H9 (cell line): ENCODE results near the gene PTPA. TPM values are rescaled to one million over a fixed set of nuclear protein-coding genes. Genes with fewer than 3 reads are reported as not detected.

Experiments
- DNase-seq: peaks from one replicate; pipeline ENCODE4 v3.0.0-alpha.2; 2017
- H2AFZ ChIP-seq: one replicate; pipeline ENCODE4 v1.6.1; 2013; ENCODE audit warnings: mild to moderate bottlenecking, low read length, control low read depth, moderate library complexity
- H2AK5ac ChIP-seq: 2 replicates; pipeline ENCODE4 v1.6.1; 2013; ENCODE audit warnings: low read length, control low read depth, mixed read lengths; ENCODE audit not compliant: insufficient read length
- H2BK120ac ChIP-seq: one replicate; pipeline ENCODE4 v1.6.1; 2013; ENCODE audit warnings: low read depth, mild to moderate bottlenecking, low read length, control low read depth, inconsistent platforms; ENCODE audit not compliant: poor library complexity, severe bottlenecking
- H2BK12ac ChIP-seq: 2 replicates; pipeline ENCODE4 v1.6.1; 2013; ENCODE audit warnings: low read length, control low read depth, mixed read lengths, low read depth; ENCODE audit not compliant: insufficient read length
- H2BK15ac ChIP-seq: 2 replicates; pipeline ENCODE4 v1.6.1; 2013; ENCODE audit warnings: low read depth, low read length, control low read depth
- H2BK20ac ChIP-seq: one replicate; pipeline ENCODE4 v1.6.1; 2013; ENCODE audit warnings: low read depth, mild to moderate bottlenecking, low read length, control low read depth, inconsistent platforms; ENCODE audit not compliant: poor library complexity, severe bottlenecking
- H2BK5ac ChIP-seq: 2 replicates; pipeline ENCODE4 v1.6.1; 2013; ENCODE audit warnings: low read length, control low read depth, mixed read lengths; ENCODE audit not compliant: insufficient read length
- H3K14ac ChIP-seq: 2 replicates; pipeline ENCODE4 v1.6.1; 2013; ENCODE audit warnings: low read length, control low read depth; ENCODE audit not compliant: insufficient read depth
- H3K18ac ChIP-seq: 2 replicates; pipeline ENCODE4 v1.6.1; 2013; ENCODE audit warnings: low read depth, mild to moderate bottlenecking, mixed read lengths, low read length, control low read depth; ENCODE audit not compliant: insufficient read length
- H3K23ac ChIP-seq: 2 replicates; pipeline ENCODE4 v1.6.1; 2013; ENCODE audit warnings: low read length, control low read depth, mixed read lengths, low read depth; ENCODE audit not compliant: insufficient read length
- H3K23me2 ChIP-seq: 2 replicates; pipeline ENCODE4 v1.6.1; 2013; ENCODE audit warnings: low read depth, mild to moderate bottlenecking, mixed read lengths, low read length, control low read depth; ENCODE audit not compliant: insufficient read length, poor library complexity, severe bottlenecking
- H3K27ac ChIP-seq: 2 replicates; pipeline ENCODE4 v1.5.1; 2013; ENCODE audit warnings: low read length, control low read depth, mixed read lengths, low read depth; ENCODE audit not compliant: insufficient read length
- H3K27me3 ChIP-seq: 2 replicates; pipeline ENCODE4 v1.6.1; 2013; ENCODE audit warnings: low read length, control low read depth, inconsistent platforms; ENCODE audit not compliant: insufficient read depth
- H3K4ac ChIP-seq: 2 replicates; pipeline ENCODE4 v1.6.1; 2013; ENCODE audit warnings: low read depth, mild to moderate bottlenecking, control low read depth, inconsistent platforms, low read length, moderate library complexity
- H3K4me1 ChIP-seq: 2 replicates; pipeline ENCODE4 v1.6.1; 2013; ENCODE audit warnings: low read length, control low read depth, inconsistent platforms; ENCODE audit not compliant: insufficient read depth
- H3K4me2 ChIP-seq: 2 replicates; pipeline ENCODE4 v1.6.1; 2013; ENCODE audit warnings: low read length, control low read depth, mixed read lengths; ENCODE audit not compliant: insufficient read length, insufficient read depth
- H3K56ac ChIP-seq: 2 replicates; pipeline ENCODE4 v1.6.1; 2013; ENCODE audit warnings: low read depth, mild to moderate bottlenecking, mixed read lengths, low read length, control low read depth; ENCODE audit not compliant: insufficient read length
- H3K79me1 ChIP-seq: 2 replicates; pipeline ENCODE4 v1.6.1; 2013; ENCODE audit warnings: low read depth, mild to moderate bottlenecking, moderate library complexity, low read length, control low read depth, inconsistent platforms; ENCODE audit not compliant: insufficient read depth, poor library complexity, severe bottlenecking
- H3K79me2 ChIP-seq: 2 replicates; pipeline ENCODE4 v1.6.1; 2013; ENCODE audit warnings: low read length, control low read depth, inconsistent platforms; ENCODE audit not compliant: insufficient read depth
- H3K9ac ChIP-seq: 2 replicates; pipeline ENCODE4 v1.6.1; 2013; ENCODE audit warnings: low read length, control low read depth, mixed read lengths; ENCODE audit not compliant: insufficient read length; ENCODE audit errors: extremely low read depth
- H3K9me3 ChIP-seq: one replicate; pipeline ENCODE4 v1.6.1; 2013; ENCODE audit warnings: low read depth, low read length, inconsistent platforms; ENCODE audit not compliant: control insufficient read depth
- H3T11ph ChIP-seq: one replicate; pipeline ENCODE4 v1.6.1; 2013; ENCODE audit warnings: mild to moderate bottlenecking, low read length, control low read depth, inconsistent platforms
- H4K20me1 ChIP-seq: one replicate; pipeline ENCODE4 v1.6.1; 2013; ENCODE audit not compliant: control insufficient read depth, insufficient read length, insufficient read depth
- H4K5ac ChIP-seq: 2 replicates; pipeline ENCODE4 v1.6.1; 2013; ENCODE audit warnings: low read depth, mild to moderate bottlenecking, mixed read lengths, low read length, control low read depth; ENCODE audit not compliant: insufficient read length
- H4K8ac ChIP-seq: replicated peaks from 2 replicates; pipeline ENCODE4 v1.6.1; 2013; ENCODE audit warnings: low read length, control low read depth, mixed read lengths, low read depth; ENCODE audit not compliant: insufficient read length
- H4K91ac ChIP-seq: 2 replicates; pipeline ENCODE4 v1.6.1; 2013; ENCODE audit warnings: low read depth, mild to moderate bottlenecking, moderate library complexity, mixed read lengths, low read length, control low read depth; ENCODE audit not compliant: insufficient read length
- H3K27ac Mint-ChIP-seq, 3 experiments: 2 replicates in 2 of 3; 3 replicates in 1 of 3; pipeline ENCODE4 v1.8.0; 2020 to 2021; ENCODE audit warnings: mixed read lengths in 3 of 3, mild to moderate bottlenecking in 1 of 3, moderate library complexity in 1 of 3
- H3K27me3 Mint-ChIP-seq: 2 replicates; pipeline ENCODE4 v1.8.0; 2021; ENCODE audit warnings: low read depth, mild to moderate bottlenecking, moderate library complexity, mixed read lengths
- H3K36me3 Mint-ChIP-seq, 3 experiments: 2 replicates in 2 of 3; 3 replicates in 1 of 3; pipeline ENCODE4 v1.8.0; 2020 to 2021; ENCODE audit warnings: low read depth in 3 of 3, mixed read lengths in 3 of 3; ENCODE audit not compliant: insufficient read depth in 1 of 3
- H3K4me1 Mint-ChIP-seq, 2 experiments: 2 replicates each; pipeline ENCODE4 v1.8.0; 2020; ENCODE audit warnings: mixed read lengths in 2 of 2
- H3K4me3 Mint-ChIP-seq, 2 experiments: 2 replicates in 1 of 2; 3 replicates in 1 of 2; pipeline ENCODE4 v1.8.0; 2020 to 2021; ENCODE audit warnings: mild to moderate bottlenecking in 2 of 2, mixed read lengths in 2 of 2, moderate library complexity in 1 of 2
- H3K9me3 Mint-ChIP-seq, 2 experiments: 2 replicates in 1 of 2; 3 replicates in 1 of 2; pipeline ENCODE4 v1.8.0; 2020; ENCODE audit warnings: mild to moderate bottlenecking in 2 of 2, mixed read lengths in 2 of 2, moderate library complexity in 1 of 2
- CTCF ChIP-seq: fragments of 200-600 bp; sonication (generic); conservative IDR thresholded peaks from 3 replicates; pipeline ENCODE4 v1.8.0; 2021; ENCODE audit warnings: antibody characterized with exemption, mild to moderate bottlenecking
- WGBS: extraction: QIAGEN DNeasy Blood & Tissue Kit; methylation state at CpG from one replicate; pipeline ENCODE4 v1.1.7; 2013; ENCODE audit warnings: missing lambda C conversion rate, low lambda C conversion rate, mixed read lengths; ENCODE audit not compliant: insufficient read length; ENCODE audit errors: extremely low coverage; 5-methylcytosine and 5-hydroxymethylcytosine counted together
- total RNA-seq: library from RNA; stranded (reverse); gene quantifications from 2 replicates; pipeline ENCODE4 v1.2.1, GENCODE V29; 2021

PTPA gene
- total RNA-seq, 1 experiment from 2014 or later = 145 TPM

GRCh38 chr9:129078691-129079503 is 32.3 kb upstream of the PTPA start:
- Histone ChIP-seq H3T11ph (no peak overlapping the region), H3K4me1 (no peaks in the 10 kb centered on the region; the same call in 1 of the 2 replicates), H3K9me3 (no peaks in the 10 kb centered on the region), H4K5ac (no peak overlapping the region), H3K9ac (no peak overlapping the region), H3K23me2 (peaks cover 12% of the 10 kb centered on the region), H2BK15ac (no peak overlapping the region), H3K56ac (no peak overlapping the region), H3K18ac (no peak overlapping the region), H3K27ac (no peak overlapping the region), H3K14ac (no peak overlapping the region), H3K4ac (no peak overlapping the region), H4K91ac (no peak overlapping the region), H3K27me3 (no peaks in the 10 kb centered on the region), H3K79me2 (peaks cover 6% of the 10 kb centered on the region; the same call in 1 of the 2 replicates), H3K23ac (no peak overlapping the region), H2AFZ (no peak overlapping the region), H2BK20ac (no peak overlapping the region), H4K20me1 (peaks cover 2% of the 10 kb centered on the region), H4K8ac (no peak overlapping the region), H2BK12ac (no peak overlapping the region), H2BK120ac (no peak overlapping the region), H2AK5ac (no peak overlapping the region), H3K79me1 (peaks cover 2% of the 10 kb centered on the region), H2BK5ac (no peak overlapping the region), H3K4me2 (no peak overlapping the region)
- H3K4me1 Mint-ChIP-seq = peaks cover 3 to 17% of the 10 kb centered on the region in 2 experiments
- peak overlapping the region; percentile 88 to 95 for H3K4me3 Mint-ChIP-seq
- no peaks in the 10 kb centered on the region; a peak in 1 of 7 replicates for H3K36me3 Mint-ChIP-seq
- H3K9me3 Mint-ChIP-seq = no peaks in the 10 kb centered on the region
- peaks cover 3% of the 10 kb centered on the region; the same call in 1 of the 2 replicates for H3K27me3 Mint-ChIP-seq
- DNase-seq = no peak
- TF ChIP-seq CTCF = no peak
- no CpG with 5 or more reads among the region's 18 CpGs for WGBS
- H3K27ac Mint-ChIP-seq = peak overlapping the region; percentile 35 to 65 (median 53); a peak in 2 of 7 replicates
